WTC11 (cell line): Measurements from ENCODE around the gene MORN1. TPM values are rescaled to one million over a fixed set of nuclear protein-coding genes. Genes with fewer than 3 reads are reported as not detected.

Experiments used
- ATAC-seq: fragments of 200-7000 bp; cut with Tn5 transposase; 2 replicates; pipeline ENCODE4 v1.10.0; 2021; ENCODE audit warnings: mild to moderate bottlenecking, moderate library complexity
- CTCF ChIA-PET: fragments of 300-600 bp; sonication (Branson Sonifier 250); formaldehyde crosslinking; loops from one replicate; lab custom pipeline; 2021; ENCODE audit warnings: antibody characterized with exemption; lab: Charles Lee
- POLR2A ChIA-PET: fragments of 350-600 bp; sonication (Branson Sonifier 250); formaldehyde crosslinking; loops from one replicate; lab custom pipeline; 2021; ENCODE audit warnings: antibody characterized with exemption; lab: Charles Lee
- DNase-seq: peaks from one replicate; pipeline ENCODE4 v3.0.0; 2021; ENCODE audit warnings: low spot score
- H3K27ac Mint-ChIP-seq: 2 replicates; pipeline ENCODE4 v1.8.0; 2021; ENCODE audit warnings: mixed read lengths
- H3K27me3 Mint-ChIP-seq: 2 replicates; pipeline ENCODE4 v1.8.0; 2021; ENCODE audit warnings: low read depth, mild to moderate bottlenecking, moderate library complexity, mixed read lengths
- H3K36me3 Mint-ChIP-seq: 2 replicates; pipeline ENCODE4 v1.8.0; 2021; ENCODE audit warnings: mixed read lengths
- H3K4me1 Mint-ChIP-seq: 2 replicates; pipeline ENCODE4 v1.8.0; 2022; ENCODE audit warnings: mixed read lengths
- H3K4me3 Mint-ChIP-seq: 2 replicates; pipeline ENCODE4 v1.8.0; 2021; ENCODE audit warnings: mild to moderate bottlenecking, moderate library complexity, mixed read lengths
- H3K9me3 Mint-ChIP-seq: 2 replicates; pipeline ENCODE4 v1.8.0; 2021; ENCODE audit warnings: mixed read lengths
- ARID4B ChIP-seq: sonication (generic); formaldehyde crosslinking; IDR thresholded peaks from 2 replicates; pipeline ENCODE4 v1.8.0; 2023; ENCODE audit warnings: missing genetic modification reagents, mild to moderate bottlenecking, borderline replicate concordance
- CDX4 ChIP-seq: fragments of 250-450 bp; sonication (Bioruptor Pico); IDR thresholded peaks from 2 replicates; pipeline ENCODE4 v1.9.0; 2021; ENCODE audit warnings: moderate library complexity, mild to moderate bottlenecking, inconsistent platforms, borderline replicate concordance
- CREB1 ChIP-seq: sonication (generic); formaldehyde crosslinking; IDR thresholded peaks from 2 replicates; pipeline ENCODE4 v1.8.0; 2023; ENCODE audit warnings: mild to moderate bottlenecking, missing genetic modification reagents
- ETV6 ChIP-seq: sonication (generic); formaldehyde crosslinking; IDR thresholded peaks from 2 replicates; pipeline ENCODE4 v1.8.1; 2022; ENCODE audit warnings: mild to moderate bottlenecking, missing genetic modification reagents
- FOXP1 ChIP-seq: sonication (generic); formaldehyde crosslinking; IDR thresholded peaks from 2 replicates; pipeline ENCODE4 v1.8.0; 2022; ENCODE audit warnings: missing genetic modification reagents, mild to moderate bottlenecking, moderate library complexity, borderline replicate concordance
- GABPB1 ChIP-seq: sonication (generic); formaldehyde crosslinking; IDR thresholded peaks from 2 replicates; pipeline ENCODE4 v1.8.1; 2023; ENCODE audit warnings: mild to moderate bottlenecking, missing genetic modification reagents
- HMGXB4 ChIP-seq: sonication (generic); formaldehyde crosslinking; IDR thresholded peaks from 2 replicates; pipeline ENCODE4 v1.8.1; 2023; ENCODE audit warnings: mild to moderate bottlenecking, moderate library complexity, missing genetic modification reagents
- IRF2 ChIP-seq: sonication (generic); formaldehyde crosslinking; IDR thresholded peaks from 2 replicates; pipeline ENCODE4 v1.8.0; 2022; ENCODE audit warnings: low read depth, missing genetic modification reagents, borderline replicate concordance
- NFATC4 ChIP-seq: fragments of 250-450 bp; sonication (Bioruptor Pico); IDR thresholded peaks from 2 replicates; pipeline ENCODE4 v1.9.0; 2021; ENCODE audit warnings: mild to moderate bottlenecking
- NFYB ChIP-seq: sonication (generic); formaldehyde crosslinking; conservative IDR thresholded peaks from 2 replicates; pipeline ENCODE4 v1.8.0; 2022; ENCODE audit warnings: low read depth, missing genetic modification reagents
- OVOL2 ChIP-seq: fragments of 250-450 bp; sonication (Bioruptor Pico); IDR thresholded peaks from 2 replicates; pipeline ENCODE4 v1.9.0; 2021; ENCODE audit warnings: mild to moderate bottlenecking, borderline replicate concordance
- TCF7 ChIP-seq: sonication (generic); formaldehyde crosslinking; IDR thresholded peaks from 2 replicates; pipeline ENCODE4 v1.8.0; 2022; ENCODE audit warnings: mild to moderate bottlenecking, low read depth, missing genetic modification reagents, moderate library complexity
- ZNF263 ChIP-seq: sonication (generic); formaldehyde crosslinking; IDR thresholded peaks from 2 replicates; pipeline ENCODE4 v1.8.1; 2022; ENCODE audit warnings: low read depth, mild to moderate bottlenecking, moderate library complexity, missing genetic modification reagents
- total RNA-seq: library from RNA; stranded (reverse); gene quantifications from 3 replicates; pipeline ENCODE4 v1.2.3, GENCODE V29; 2021

The MORN1 gene
- total RNA-seq, 1 experiment from 2014 or later = 14.5 TPM

- TF ChIP-seq HMGXB4 (CRISPR knock-in tag) = no peak
- TF ChIP-seq ZNF263 (CRISPR knock-in tag) = 0 out of 2 replicates have a peak, but pooled peaks have one; percentile 52
These were observed 79.9 kb downstream of the MORN1 start (continued) for GRCh38 chr1:2311184-2312032.

GRCh38 chr1:2310332-2311183 is 80.8 kb downstream of the MORN1 start:
- Mint-ChIP-seq H3K4me1 (peaks cover 7% of the 10 kb centered on the region; the same call in 1 of the 2 replicates), H3K9me3 (no peaks in the 10 kb centered on the region), H3K27ac (peak overlapping the region; percentile 84; the same call in 1 of the 2 replicates), H3K4me3 (no peak overlapping the region), H3K36me3 (peaks cover 20% of the 10 kb centered on the region), H3K27me3 (no peaks in the 10 kb centered on the region)
- ATAC-seq (no peak), DNase-seq (no peak)
- CTCF ChIA-PET = interaction anchor here (0.6 to 8.7 kb wide), 14 partner anchors 10 to 136 kb away, joined by 3 to 98 read pairs (median 6); partner anchors contain the start of genes FAAP20 and SKI
- TF ChIP-seq NFATC4 (CRISPR knock-in tag) (no peak), FOXP1 (CRISPR knock-in tag) (no peak), GABPB1 (no peak), TCF7 (no peak), HMGXB4 (CRISPR knock-in tag) (no peak), ETV6 (CRISPR knock-in tag) (no peak), IRF2 (CRISPR knock-in tag) (no peak), NFYB (CRISPR knock-in tag) (no peak), CDX4 (CRISPR knock-in tag) (no peak)
- POLR2A ChIA-PET = interaction anchor here (0.5 to 1.5 kb wide), 3 partner anchors 10 to 247 kb away, joined by 3 to 4 read pairs (median 4); no protein-coding TSS in a partner anchor

DNA sequence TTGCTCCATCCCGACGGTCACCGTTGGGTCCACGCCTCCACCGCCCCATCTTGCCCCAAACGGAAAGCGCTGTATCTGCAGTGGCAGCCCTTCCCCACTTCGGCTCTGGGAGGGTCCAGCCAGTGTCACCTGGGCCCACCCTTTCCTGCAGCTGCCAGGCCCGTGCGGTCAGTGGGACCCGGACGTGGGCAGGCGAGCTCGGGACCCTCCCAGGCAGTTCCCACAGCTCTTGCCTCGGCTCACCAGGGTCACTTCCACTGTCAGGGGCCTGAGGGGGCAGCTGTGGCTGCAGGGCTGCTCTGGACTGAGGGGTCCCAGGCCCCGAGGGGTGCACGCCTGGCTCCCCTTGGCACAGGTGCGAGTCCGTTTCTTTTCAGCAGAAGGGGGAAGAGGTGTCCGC is 82.5 kb downstream of the MORN1 start:
- DNase-seq = no peak
- Mint-ChIP-seq H3K9me3 (no peaks in the 10 kb centered on the region), H3K27ac (peak overlapping the region; percentile 55), H3K27me3 (no peaks in the 10 kb centered on the region), H3K4me3 (no peak overlapping the region), H3K36me3 (peaks cover 20% of the 10 kb centered on the region)
- POLR2A ChIA-PET = interaction anchor here (0.6 kb wide), 1 partner anchor 87 kb away, joined by 4 read pairs; no protein-coding TSS in a partner anchor
- ATAC-seq = no peak
- TF ChIP-seq OVOL2 (CRISPR knock-in tag) (no peak), CREB1 (CRISPR knock-in tag) (no peak), FOXP1 (CRISPR knock-in tag) (no peak), ZNF263 (CRISPR knock-in tag) (no peak), ARID4B (CRISPR knock-in tag) (no peak)
- TF ChIP-seq, all 79 proteins: peak for 0
- H3K4me1 Mint-ChIP-seq = peaks cover 7% of the 10 kb centered on the region; the same call in 1 of the 2 replicates
- CTCF ChIA-PET = interaction anchor here (0.7 to 1.0 kb wide), 2 partner anchors 134 to 229 kb away, joined by 3 read pairs; no protein-coding TSS in a partner anchor
